HG02938 (cell line): ENCODE data around the gene PSKH1.
A peak's percentile ranks its signal among the peaks of the same experiment; 100 is the strongest.
"Not testable (repeated sequence)": the region's sequence is repeated elsewhere in the genome, so short reads cannot be mapped to it uniquely, and the experiment has no call there.

ENCODE experiments used
- ATAC-seq: cut with Tn5 transposase; IDR thresholded peaks from one replicate; pipeline ENCODE4 v1.9.1; 2021; ENCODE audit warnings: mild to moderate bottlenecking, moderate library complexity; ENCODE audit not compliant: unreplicated experiment

PSKH1 gene

DNA sequence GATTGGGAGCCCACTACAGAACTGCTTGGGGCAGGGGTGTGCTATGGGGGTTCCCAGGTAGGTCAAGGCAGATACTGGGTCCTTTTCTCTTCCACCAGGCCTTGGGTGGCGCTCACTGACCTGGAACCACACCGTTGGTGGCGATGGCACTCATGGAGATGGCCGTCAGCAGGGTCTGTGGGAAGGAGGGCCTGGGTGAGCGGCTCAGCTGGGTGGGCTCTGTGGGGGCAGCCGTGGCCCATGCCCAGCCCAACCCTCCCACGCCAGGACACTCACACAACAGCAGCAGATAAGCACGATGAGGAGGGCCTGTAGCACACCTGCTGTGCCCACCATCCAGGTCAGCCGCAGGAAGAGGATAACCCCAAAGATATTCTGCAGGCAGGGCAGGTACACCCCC is 64.6 kb downstream of the PSKH1 start:
- ATAC-seq, result no peak

DNA sequence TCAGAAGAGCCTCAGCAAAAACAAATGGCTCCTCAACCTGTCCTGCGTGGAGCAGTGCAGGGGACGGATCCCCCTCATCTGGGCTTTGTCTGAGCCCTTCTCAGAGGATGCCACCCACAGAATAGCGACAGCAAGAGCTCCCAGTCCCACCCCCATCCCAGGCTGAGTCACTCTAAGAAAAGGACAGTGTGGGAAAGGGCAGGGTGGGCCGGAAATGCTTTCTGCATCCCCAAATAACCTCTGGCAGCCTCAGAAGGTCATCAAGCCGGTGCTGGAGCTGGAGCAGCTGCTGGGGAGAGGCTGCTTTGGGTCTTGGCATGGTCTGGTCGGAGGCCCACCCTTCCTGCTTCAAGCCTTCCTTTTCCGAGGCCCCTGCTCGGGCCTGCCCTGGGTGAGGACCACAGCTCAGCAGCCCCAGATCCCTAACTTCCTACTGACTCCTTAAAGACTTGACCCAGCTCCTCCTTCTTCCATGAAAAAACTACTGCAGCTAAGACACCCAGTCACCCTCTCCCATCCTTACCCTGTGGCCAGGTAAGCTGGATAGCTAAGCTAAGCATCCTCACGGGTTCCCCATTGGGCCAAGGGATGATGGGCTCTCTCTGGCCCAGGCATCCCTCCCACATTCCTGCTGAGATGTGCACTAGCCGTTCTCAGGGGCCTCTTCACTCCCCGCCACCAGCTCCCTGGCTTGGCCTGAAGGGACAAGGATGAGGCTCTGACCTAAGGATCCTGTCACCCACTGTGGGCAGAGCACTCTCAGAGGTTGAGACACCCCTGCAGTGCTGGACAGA is 66.7 kb downstream of the PSKH1 start:
- ATAC-seq, result no peak

DNA sequence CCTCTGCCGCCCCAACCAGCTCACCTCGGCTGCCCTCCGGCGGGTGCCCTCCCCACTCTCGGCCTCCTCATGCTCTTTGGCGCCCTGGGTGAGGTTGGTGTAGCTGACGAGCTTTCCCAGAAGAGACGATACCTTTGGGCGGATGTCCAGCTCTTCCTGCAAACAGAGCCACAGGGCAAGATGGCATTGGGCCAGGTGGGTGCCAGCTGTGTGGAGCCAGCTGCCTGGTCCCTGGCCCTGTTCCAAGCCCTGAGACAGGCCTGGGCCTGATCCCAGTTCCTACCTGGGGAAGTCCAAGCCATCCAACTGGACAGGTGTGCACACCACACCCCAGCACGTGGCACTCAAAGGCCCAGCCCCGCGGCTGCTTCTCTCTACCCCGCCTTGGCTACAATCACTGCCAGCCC is 68.5 kb downstream of the PSKH1 start:
- no peak for ATAC-seq

DNA sequence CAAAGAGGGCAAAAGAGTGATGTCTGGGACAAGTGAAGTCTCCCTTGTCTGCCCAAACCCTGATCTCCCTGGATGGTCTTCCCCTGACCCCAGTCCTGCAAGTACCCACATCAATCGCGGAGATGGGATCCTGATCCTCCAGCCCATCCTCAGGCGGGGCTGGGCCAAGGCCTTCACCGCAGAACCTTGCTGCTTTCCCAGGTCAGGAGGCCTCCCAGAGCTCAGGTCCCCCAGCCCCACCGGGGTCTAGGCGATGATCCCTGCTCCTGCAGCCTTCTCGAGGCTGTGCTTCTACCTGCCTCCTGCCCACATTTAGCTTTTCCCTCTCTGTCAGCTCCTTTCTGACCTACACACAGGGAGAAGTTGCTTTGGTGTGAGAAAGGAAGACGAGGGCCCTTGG is 69.1 kb downstream of the PSKH1 start:
- ATAC-seq, result no peak

DNA sequence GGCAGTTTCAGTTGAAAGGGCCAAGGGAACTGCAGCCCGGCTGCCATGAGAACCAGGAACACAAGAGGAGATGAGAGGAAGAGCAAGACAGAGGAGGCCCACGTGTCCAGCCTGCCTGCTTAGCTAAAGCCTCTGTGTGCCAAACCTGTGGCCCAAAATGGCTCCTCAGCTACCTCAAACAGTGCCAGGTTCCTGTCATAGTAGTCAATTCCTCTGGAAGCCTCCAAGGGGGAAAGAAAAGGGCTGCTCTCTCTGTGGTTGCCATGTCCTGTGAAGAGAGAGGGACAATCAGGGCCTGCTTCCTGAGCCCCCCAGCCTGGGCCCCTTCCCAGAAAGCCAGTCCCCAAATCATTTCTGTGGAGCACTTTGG is 70.2 kb downstream of the PSKH1 start:
- no peak for ATAC-seq

DNA sequence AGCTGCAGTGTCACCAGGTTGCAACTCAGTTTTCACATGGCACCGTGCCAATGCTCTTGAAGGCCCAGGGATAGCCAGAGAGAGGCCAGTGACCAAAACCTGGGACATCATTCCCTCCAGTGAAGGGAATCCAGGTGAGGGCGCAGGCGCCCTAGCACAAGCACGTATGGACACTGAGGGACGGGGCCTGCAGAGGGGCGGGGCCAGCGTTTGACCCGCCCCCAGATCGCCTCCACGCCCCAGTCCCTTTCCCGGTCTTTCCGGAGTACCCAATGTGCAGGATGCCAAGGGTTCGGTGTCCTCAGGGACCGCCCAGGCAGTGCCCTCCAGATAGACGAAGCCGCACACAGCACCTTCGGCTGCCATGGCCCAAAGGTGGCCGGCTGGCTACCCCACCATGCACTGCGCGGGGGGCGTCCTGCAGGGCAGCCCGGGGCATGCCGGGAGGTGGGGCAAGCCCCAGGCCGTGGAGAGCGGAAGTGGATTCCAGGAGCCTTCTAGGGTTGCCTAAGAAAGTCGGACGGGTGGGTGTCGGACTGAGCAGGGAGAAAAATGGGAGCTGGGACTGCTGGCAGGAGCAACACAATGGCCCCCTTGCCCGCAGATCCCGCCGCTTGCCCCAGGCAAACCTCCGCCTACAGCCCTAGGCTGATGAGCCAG is 70.7 kb downstream of the PSKH1 start:
- ATAC-seq, result no peak

DNA sequence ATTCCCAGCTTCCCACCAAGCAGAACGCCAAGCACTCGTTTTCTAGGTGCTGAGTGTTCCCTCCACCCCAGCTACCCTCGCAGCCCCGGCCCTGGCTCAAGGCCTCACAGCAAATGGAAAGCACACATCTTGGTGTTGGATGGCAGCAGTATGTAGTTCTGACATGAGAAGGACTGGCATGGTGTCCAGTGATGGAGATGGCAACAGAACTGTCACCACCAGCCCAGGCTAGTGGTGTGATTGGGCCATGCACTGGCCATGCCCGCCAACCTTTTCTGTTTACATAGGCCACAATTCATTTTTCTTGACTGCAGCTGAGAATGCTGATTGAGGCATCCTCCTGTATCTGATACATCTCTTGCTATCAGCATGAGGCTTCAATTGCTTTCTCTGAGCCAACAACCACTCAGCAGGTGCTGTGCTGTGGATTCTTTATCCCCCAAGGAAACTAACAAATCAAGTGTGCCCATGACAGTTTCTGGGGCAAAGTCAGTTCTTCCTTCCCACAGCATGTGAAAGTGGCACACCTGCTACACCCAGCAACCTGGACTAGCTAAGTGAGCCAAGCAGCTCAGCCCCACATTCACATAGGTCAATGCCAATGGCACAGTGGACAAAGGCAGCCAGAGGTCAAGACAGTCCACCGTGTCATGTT is 71.5 kb downstream of the PSKH1 start:
- ATAC-seq, result no peak

DNA sequence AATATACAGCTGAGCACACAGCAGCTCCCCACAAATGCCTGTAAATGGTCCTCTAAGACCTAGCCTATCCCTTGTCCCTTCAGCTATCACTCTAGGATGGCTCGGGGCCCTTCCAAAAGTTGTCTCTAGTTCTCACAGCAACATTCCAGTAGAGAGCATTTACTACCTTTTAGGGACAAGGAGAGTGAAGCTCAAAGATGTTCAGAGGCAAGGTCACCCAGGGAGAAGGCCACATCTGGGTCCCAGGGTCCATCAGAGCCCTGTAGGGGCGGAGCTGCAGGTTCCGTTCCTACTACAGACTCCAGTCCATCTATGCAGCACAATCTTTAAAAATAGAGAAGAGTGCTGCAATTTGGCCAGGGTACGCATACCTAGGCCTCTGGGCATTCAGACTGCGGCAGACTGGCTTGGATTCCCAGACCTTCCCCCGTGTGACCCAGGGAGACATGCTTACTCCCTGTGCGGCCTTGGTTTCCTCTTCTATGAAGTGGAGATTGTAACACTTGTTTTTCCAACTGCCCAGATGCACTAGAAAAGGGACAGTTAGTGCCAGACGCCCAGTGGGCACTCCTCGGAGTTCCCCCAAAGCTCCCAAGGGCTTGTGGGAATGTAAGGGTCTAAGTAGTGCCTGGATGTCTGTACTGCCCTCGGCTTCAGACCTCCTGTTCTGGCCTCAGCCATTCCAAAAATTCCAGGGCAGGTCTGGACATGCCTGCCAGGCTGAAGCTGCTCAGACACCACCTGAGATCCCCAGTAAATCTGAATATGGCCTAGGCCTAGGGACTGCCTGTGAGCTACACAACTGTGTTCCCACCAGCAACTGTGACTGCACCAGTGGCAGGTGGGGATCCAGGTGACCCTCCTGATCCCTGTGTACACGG is 72.9 kb downstream of the PSKH1 start:
- ATAC-seq, result no peak

DNA sequence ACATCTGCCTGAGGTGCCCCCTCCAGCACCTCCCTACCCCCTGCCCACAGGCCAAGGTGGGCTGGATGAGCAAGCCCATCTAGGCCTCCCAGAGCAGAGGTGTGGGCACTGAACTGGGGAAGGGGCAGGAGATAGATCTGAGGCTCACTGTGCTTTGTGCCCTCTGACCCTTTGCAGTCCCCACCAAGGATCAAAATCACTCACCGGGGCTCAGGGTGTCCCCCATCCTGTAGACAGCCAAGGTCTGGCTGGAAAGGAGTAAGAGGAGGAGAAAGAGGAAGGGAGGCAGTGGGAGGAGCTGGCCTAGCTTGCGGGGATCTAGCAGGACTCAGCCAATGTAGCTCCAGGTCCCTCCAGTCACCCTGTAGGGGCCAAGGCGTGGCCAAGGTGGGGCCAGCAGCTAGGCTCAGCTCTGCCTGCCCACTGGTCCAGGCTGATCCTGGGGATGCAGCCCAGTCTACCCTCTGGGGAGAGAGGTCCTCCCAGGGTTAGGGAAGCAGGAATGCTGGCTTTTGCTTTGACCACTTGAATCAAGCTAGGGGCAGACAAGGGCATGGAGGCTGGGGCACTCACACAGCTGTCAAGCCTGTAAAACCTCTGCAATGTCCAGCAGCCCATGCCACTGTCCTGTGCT is 73.6 kb downstream of the PSKH1 start:
- ATAC-seq, result no peak

DNA sequence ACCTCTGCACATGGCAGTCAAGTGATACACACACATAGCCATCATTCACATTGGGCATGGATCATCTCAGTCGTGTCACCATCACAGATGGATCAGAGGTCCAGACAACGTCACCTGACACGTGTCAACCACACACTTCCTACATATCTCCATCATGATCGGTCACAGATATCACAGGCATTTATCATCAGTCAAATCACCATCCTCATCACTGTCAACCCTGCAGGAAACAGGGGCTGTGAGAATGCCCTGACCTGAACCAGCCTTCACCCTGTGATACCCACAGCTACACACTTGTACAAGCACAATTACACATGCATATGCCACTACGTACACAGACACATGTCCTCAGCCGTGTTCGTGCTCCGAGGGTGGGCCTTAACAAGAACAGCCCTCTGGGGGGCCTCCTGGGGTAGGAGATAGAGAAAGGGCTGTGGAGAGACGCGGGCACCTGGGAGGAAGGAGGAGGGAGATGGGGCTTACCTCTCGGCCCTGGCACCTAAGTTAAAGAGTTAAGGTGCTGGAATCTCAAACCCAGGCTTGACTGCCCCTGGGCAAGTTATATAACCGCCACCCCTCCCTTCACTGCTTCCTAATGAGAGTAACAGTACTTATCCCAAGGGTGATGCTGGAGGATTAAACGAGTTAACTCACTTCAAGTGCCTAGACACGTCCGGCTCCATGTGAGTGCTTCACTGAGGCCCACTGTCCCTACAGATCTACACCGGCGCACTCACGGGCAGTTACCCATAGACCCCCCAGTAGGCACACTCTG is 74.3 kb downstream of the PSKH1 start:
- no peak for ATAC-seq

DNA sequence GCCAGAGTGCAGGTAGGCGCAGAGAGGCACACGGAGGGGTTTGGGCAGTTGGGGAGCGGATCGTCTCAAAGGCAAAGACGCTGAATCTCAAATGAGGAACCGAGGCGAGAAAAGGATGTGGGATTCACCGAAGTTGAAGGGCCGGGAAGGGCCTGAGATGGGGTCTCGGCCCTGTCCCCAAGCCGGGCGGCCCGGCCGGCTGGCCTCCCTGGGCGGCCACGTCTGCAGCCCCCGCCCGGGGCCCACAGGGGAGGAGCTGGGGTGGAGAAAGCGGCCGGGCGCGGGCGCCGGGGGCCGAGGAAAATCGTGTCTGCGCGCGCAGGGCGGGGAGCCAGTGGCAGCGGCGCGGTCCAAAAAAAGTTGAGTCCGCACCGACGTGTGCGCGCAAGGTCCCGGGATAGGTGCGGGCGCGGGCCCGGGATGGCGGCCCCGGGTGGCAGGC is 74.9 kb downstream of the PSKH1 start:
- ATAC-seq, result peak; percentile 21

DNA sequence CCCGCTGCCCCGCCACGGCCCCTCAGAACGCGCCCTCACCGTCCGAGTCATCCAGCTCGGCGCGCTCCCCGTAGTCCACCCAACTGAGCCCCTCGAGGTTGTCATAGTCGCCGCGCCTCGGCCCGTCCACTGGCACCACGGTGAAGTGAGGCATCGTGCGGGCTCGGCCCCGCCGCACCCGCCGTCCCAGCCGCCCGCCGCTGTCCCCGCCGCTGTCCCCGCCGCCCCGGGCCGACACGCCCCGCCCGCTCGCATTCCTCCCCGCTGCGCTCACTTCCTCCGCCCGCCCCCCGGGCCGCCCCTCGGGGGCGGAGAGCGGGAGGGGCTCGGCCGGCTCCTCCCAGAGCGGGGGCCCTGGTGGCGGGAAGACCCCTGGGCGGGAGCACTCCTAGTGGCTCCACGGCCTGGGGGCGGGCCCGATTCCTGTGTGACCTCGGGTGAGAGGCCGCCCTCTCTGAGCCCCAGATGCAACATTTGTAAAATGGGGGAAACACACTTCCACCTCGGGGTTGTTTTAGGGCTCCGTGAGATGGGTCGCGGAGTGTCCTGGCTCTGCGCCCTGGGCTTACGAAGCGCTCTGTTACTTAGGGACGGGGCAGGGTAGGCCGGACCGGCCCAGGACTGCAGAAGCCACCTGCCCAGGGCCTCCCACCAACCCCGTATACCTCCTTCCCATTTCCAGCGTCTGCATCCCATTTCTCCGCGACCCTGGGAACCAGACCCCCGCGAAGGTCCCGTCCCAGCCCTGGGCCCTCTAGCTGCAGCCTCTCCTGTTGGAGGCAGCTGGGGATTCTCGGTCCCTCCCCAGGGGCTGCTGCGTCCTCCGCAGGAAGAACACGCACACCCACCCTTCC is 75.6 kb downstream of the PSKH1 start, which contains the start of gene SLC12A4:
Gene SLC12A4 (minus strand): TSS at position 238 of the 854 bp plus-strand sequence. CDS start 84 bp downstream, at position 154.
- ATAC-seq, result peak; percentile 58

DNA sequence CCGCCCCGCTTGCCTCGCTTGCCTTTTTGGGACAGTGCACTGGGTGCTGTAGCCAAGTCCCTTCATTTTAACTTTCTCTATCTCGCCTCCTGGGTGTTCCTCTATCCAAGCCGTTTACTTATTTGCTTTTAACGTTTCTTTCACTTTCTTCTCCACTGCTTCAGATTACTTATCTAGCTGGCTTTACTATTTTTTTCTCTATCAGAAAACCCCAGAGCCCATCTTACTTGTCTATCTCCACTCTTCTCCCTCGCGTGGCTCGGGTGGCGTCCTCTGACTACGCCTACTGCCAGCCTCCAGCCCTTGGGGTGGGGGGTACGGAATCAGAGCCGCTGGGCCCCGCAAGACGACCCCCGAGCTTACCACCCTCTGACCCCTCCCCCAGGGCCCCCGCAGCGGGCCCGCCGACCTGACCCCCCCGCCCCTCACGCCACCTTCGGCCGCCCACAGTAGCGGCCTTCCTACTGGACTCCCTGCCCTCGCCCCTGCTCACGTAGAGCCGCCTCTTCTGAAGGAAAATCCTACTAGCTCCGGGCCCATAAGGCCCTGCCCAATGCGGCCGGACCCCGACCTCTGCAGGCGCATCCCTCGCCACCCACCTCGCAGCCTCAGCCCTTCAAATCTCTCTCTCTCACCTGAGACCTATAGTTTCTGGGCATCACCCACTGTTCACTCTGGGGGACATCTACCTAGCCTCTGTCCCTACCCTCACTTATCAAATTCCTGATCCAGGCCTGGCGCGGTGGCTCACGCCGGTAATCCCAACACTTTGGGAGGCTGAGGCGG is 76.4 kb downstream of the PSKH1 start:
- peak; percentile 10 for ATAC-seq

DNA sequence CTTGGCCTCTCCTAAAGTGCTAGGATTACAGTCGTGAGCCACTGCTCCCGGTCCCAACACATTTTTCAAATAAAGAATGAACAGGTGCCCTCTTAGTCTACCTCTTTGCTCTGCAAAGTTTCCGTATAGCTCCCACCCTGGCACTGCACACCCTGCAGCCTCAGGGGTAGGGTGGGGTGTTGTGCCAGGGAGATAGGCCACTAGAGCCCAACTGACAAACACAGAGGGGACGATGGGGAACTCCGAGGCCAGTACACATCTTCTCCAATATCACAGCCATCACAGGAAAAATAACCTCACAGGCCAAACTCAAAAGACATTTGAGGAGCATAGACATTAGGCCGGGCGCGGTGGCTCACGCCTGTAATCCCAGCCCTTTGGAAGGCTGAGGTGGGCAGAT is 78.1 kb downstream of the PSKH1 start:
- ATAC-seq, result no peak

DNA sequence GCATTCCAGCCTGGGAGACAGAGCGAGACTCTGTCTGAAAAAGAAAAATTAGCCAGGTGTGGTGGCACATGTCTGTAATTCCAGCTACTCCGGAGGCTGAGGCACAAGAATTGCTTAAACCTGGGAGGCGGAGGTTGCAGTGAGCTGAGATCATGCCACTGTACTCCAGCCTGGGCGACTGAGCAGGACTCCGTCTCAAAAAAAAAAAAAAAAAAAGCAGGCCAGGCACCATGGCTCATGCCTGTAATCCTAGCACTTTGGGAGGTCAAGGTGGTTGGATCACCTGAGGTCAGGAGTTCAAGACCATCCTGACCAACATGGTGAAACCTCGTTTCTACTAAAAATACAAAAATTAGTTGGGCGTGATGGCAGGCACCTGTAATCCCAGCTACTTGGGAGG is 79.2 kb downstream of the PSKH1 start:
- ATAC-seq, result not testable (repeated sequence)

DNA sequence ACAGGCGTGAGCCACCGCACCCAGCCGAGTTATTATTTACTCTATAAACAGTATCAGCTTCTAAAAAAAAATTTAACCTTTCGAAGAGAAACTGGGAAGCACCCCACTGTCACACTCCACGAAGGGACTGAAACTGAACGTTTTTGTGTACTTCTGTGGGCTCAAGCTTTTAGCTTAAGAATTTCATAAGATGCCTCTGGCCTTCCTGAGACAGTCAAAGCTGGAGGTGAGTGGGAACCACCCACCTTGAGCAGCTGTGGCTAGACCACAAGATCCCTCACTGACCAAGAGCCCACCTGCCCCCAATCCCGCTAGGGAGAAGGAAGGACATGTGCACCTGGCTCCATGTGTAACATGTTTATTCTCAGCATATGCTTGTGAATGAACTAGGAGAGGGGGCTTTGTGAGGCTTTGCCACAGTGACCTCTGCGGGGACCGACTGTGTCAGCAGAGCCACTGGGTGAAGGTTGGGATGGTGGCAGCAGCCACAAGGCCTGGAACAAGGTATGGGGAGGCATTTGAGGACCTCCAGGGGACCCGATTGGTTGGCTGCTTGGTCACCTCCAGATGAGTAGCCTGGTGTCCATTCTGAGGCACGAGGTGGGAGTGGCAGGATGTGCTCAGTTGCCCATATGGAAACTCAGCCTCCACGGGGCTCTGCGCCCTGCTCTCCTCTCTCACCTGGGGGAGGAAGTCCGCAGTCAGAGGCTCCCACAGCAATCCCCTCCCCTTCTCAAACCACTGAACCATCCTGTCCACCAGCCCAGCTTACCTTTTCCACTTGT is 82.5 kb downstream of the PSKH1 start:
- no peak for ATAC-seq

DNA sequence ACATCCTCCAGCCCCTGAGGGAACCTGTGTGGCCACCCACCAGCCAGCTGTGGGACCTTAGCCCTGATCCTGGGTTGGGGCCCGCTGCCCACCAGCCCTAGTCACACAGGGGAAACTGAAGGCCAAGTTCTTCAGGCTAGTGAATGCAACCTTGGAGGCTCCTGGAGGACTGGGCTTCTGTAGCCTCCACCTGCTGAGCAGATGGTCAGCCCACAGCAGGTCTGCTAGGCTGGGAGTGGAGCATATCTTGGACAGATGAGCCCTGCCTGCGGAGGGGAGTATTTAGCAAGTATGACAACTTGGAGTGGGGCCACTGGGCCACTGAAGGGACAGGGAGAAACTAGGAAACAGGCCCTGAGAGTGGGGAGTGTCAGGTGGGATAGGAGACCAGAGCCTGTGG is 83.2 kb downstream of the PSKH1 start:
- no peak for ATAC-seq
